Liver (tissue), 3 donors: ENCODE measurements around the gene SP4.

ENCODE experiments used
- ATF3 ChIP-seq: IDR thresholded peaks from 2 replicates; pipeline ENCODE4 v1.6.1; 2016; ENCODE audit warnings: antibody characterized with exemption
- CTCF ChIP-seq: fragments of 150-350 bp; IDR thresholded peaks from 2 replicates; pipeline ENCODE4 v1.5.1; 2017; ENCODE audit warnings: improper control_type of control experiment, low read depth, low read length; ENCODE audit not compliant: missing input control
- EGR1 ChIP-seq, 2 donors: IDR thresholded peaks; 2 replicates each; pipeline ENCODE4 v1.6.1; 2016 to 2018; ENCODE audit warnings: antibody characterized with exemption in 2 of 2, low read depth in 2 of 2
- FOXA1 ChIP-seq: IDR thresholded peaks from 2 replicates; pipeline ENCODE4 v1.6.1; 2016; ENCODE audit warnings: antibody characterized with exemption
- GABPA ChIP-seq, 2 donors: IDR thresholded peaks in 1 of 2; conservative IDR thresholded peaks in 1 of 2; 2 replicates each; pipeline ENCODE4 v1.6.1; 2016; ENCODE audit warnings: antibody characterized with exemption in 2 of 2, mild to moderate bottlenecking in 1 of 2, moderate library complexity in 1 of 2
- HNF4A ChIP-seq, 2 donors: conservative IDR thresholded peaks; 2 replicates each; pipeline ENCODE4 v1.6.1; 2016; ENCODE audit warnings: antibody characterized with exemption in 2 of 2, mild to moderate bottlenecking in 2 of 2
- JUND ChIP-seq, 2 donors: IDR thresholded peaks; 2 replicates each; pipeline ENCODE4 v1.6.1; 2016; ENCODE audit warnings: antibody characterized with exemption in 2 of 2
- MAX ChIP-seq: IDR thresholded peaks from 2 replicates; pipeline ENCODE4 v1.6.1; 2016; ENCODE audit warnings: antibody characterized with exemption
- RAD21 ChIP-seq, 2 donors: IDR thresholded peaks; 2 replicates each; pipeline ENCODE4 v1.6.1; 2016; ENCODE audit warnings: antibody characterized with exemption in 2 of 2, mild to moderate bottlenecking in 2 of 2
- REST ChIP-seq: IDR thresholded peaks from 2 replicates; pipeline ENCODE4 v1.6.1; 2016; ENCODE audit warnings: antibody characterized with exemption, mild to moderate bottlenecking
- RXRA ChIP-seq, 2 donors: IDR thresholded peaks; 2 replicates each; pipeline ENCODE4 v1.6.1; 2017 to 2018; ENCODE audit warnings: antibody characterized with exemption in 2 of 2, mild to moderate bottlenecking in 1 of 2
- SP1 ChIP-seq: IDR thresholded peaks from 2 replicates; pipeline ENCODE4 v1.6.1; 2018; ENCODE audit warnings: antibody characterized with exemption, mild to moderate bottlenecking
- YY1 ChIP-seq: IDR thresholded peaks from 2 replicates; pipeline ENCODE4 v1.6.1; 2016; ENCODE audit warnings: antibody characterized with exemption, mild to moderate bottlenecking
- ZBTB33 ChIP-seq: IDR thresholded peaks from 2 replicates; pipeline ENCODE4 v1.6.1; 2016; ENCODE audit warnings: antibody characterized with exemption
- donor health status: healthy.
- donor health status: healthy.

GRCh38 chr7:21428659-21428941 lies 717 bp downstream of the SP4 start:
- TF ChIP-seq CTCF (no peak), RAD21 (IDR thresholded peaks at IDR 0.05) (no peak), ATF3 (no peak), JUND (IDR thresholded peaks at IDR 0.05) (no peak), MAX (no peak), REST (no peak), YY1 (no peak), FOXA1 (no peak), SP1 (no peak), RXRA (IDR thresholded peaks at IDR 0.05) (no peak), ZBTB33 (no peak), GABPA (IDR thresholded peaks at IDR 0.05 in 1 of 2, conservative IDR thresholded peaks at IDR 0.05 in 1 of 2) (no peak), HNF4A (conservative IDR thresholded peaks at IDR 0.05) (no peak), EGR1 (IDR thresholded peaks at IDR 0.05; ENCODE audit: low read depth in 2 of 2) (no peak)
